ENCODE data around the gene ANO5.

GRCh38 chr11:22275600-22275999, 82.7 kb downstream of the ANO5 start:
- TF ChIP-seq CTCF (IDR thresholded peaks at IDR 0.05) (no peak), POLR2A (IDR thresholded peaks at IDR 0.05) (no peak)
